Esophagus mucosa (tissue), 1 donor: ENCODE measurements around the gene ENTPD6. TPM values are rescaled to one million over a fixed set of nuclear protein-coding genes. Genes with fewer than 3 reads are reported as not detected.
"Not testable (repeated sequence)": the region's sequence is repeated elsewhere in the genome, so short reads cannot be mapped to it uniquely, and the experiment has no call there.

Experiments used
- ATAC-seq: fragments of 200-7000 bp; cut with Tn5 transposase; one replicate; pipeline ENCODE4 v1.9.1; 2020
- total RNA-seq: library from RNA; stranded (reverse); gene quantifications from one replicate; pipeline ENCODE4 v1.2.4, GENCODE V29; 2023
- donor health status: DM: yes; HTN: yes; CAD: no.

Gene ENTPD6
- total RNA-seq, 1 donor from 2014 or later, result 27.3 TPM

DNA sequence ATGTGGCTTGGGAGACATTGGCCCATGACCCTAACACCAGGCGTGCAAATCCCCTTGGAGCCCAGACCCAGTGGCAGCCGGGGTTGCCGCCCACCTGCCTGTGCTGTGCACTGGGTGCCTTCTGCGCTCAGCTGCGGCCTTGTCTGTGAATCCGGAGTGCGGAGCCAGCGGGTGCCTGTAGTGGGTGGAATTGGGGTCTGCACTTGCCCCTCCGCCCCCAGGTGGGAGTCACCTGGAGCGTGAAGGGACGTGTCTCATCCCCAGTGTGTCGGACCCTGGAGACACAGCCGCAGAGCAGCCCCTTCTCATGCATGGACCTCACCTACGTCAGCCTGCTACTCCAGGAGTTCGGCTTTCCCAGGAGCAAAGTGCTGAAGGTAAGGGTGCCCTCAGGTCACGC, 29.4 kb downstream of the ENTPD6 start:
- ATAC-seq, result no peak

DNA sequence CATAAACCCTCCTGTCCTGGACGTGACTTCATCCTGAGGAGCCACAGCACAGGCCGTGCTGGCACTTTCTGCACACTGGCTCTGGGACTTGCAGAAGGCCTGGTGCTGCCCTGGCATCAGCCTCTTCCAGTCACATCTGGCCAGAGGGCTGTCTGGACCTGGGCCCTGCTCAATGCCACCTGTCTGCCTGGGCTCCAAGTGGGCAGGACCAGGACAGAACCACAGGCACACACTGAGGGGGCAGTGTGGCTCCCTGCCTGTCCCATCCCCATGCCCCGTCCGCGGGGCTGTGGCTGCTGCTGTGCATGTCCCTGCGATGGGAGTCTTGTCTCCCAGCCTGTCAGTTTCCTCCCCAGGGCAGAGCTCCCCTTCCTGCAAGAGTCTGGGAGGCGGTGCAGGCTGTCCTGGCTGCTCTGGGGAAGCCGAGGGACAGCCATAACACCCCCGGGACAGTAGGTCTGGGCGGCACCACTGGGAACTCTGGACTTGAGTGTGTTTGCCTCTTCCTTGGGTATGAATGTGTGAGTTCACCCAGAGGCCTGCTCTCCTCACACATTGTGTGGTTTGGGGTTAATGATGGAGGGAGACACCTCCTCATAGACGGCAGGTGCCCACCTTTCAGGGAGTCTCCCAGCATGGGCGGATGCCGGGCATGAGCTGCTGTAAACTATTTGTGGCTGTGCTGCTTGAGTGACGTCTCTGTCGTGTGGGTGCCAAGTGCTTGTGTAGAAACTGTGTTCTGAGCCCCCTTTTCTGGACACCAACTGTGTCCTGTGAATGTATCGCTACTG, 30.3 kb downstream of the ENTPD6 start:
- no peak for ATAC-seq

DNA sequence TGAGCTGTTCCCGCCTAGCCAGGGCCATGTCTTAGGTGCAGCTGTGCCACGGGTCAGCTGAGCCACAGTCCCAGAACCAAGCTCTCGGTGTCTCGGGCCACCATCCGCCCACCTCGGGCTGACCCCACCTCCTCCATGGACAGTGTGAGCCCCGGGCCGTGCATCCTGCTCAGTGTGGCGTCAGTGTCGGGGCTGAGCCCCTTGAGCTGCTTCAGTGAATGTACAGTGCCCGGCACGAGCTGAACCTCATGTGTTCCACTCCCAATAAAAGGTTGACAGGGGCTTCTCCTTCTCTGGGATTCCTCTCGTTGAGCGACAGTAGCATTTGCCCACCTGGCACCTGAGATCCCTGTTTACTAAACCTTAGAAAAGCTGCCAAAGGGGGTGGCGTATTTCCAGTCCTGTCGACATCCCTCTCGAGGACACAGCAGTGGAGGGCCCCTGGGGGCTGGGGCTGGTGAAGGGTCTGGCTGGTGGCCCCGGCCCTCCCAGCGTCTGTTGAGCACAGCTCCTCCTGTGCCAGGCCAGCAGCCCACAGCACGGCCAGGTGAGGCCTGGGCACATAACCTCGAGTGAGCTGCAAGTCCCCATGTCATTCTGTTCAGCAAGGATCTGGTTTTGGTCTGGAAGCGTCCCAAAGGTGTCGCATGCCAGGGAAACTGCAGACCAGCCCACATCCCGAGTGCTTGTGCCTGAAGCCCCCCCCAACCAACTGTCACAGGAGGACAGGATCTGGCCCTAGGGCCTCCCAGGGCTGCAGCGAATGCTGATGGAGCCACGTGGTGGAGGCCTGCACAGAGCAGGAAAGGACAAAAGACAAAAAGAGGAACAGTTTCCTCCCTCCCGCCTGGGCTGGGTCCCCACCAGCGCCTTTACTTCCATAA, 31.2 kb downstream of the ENTPD6 start:
- no peak for ATAC-seq

DNA sequence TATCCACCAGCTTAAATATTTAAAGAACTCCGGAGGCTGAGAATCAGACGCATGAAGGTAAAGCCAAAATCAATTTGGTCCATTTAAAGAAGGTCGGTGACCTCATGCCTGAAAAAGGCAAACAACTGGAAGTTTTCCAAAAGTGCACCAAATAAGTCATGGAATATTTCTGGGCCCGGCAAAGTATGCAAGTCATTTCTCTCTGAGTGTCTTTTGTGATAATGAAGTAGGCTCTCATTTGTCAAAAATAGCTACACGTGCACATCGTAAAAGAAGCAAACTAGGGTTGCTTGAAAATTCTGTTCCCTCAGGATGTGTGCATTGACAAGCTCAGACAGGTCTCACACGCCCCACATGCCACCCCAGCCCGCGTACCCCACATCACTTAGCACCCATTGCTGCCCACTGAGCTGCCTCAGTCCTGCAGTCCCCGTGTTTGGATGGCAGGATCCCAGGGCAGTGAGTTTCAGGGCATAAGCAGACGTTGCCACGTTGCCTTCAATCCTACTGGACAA, 31.9 kb downstream of the ENTPD6 start:
- no peak for ATAC-seq

DNA sequence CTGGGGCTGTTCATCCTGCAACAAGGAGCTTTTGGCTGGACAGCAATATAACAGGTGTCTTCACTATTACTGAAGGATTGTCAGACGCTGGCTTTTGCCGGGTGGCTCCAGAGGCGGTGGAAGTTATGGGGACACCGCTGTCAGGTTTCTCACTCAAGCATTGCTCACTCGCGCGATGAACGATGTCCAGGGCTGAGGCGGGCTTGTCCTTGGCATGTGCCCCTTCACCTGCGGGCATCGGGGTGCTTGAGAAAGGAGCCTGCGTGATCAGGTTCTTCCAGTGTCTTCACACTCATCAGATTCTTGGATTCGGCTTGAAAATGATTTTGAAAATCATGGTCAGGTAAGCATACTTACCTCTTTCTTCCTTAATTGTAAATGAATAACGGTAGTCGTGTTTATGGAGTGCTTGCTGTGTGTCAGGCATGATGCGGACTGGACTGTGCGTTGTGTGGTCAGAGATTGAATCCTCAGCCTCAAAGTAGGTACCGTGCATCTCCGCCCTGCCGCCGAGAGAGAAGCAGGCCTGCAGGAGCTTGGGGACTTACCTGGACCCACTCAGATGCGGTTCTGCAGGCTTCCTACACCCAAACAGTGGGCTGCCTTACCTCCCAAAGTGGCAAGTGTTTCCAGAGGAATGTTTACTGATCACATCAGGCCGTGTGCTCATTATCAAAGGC, 34.1 kb downstream of the ENTPD6 start:
- no peak for ATAC-seq

DNA sequence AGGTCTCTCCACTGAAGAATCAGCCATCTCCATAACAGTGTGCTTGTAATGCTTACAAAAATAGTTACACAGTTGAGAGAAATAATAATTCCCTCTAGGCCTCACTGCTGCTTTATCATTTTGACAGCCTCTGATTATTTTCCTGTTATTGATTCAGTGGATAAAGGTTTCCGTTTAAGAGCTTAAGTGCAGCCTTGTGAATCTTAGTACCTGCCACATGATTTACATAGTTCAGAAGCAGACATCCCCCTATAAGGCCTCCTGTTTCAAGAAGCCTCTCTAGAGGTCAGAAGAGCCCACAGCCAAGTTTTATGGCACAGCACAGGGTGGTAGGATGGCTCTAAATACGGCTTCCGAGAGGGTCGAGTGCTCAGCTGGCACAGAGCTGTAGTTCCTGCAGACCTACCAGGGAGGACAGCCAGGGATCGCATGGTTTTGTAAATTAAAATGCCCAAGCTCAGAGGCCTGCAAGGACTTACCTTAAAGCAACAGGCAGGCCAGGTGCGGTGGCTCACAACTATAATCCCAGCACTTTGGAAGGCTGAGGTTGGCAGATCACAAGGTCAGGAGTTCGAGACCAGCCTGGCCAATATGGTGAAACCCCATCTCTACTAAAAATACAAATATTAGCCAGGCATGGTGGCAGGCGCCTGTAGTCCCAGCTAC, 34.8 kb downstream of the ENTPD6 start:
- ATAC-seq, result no peak

DNA sequence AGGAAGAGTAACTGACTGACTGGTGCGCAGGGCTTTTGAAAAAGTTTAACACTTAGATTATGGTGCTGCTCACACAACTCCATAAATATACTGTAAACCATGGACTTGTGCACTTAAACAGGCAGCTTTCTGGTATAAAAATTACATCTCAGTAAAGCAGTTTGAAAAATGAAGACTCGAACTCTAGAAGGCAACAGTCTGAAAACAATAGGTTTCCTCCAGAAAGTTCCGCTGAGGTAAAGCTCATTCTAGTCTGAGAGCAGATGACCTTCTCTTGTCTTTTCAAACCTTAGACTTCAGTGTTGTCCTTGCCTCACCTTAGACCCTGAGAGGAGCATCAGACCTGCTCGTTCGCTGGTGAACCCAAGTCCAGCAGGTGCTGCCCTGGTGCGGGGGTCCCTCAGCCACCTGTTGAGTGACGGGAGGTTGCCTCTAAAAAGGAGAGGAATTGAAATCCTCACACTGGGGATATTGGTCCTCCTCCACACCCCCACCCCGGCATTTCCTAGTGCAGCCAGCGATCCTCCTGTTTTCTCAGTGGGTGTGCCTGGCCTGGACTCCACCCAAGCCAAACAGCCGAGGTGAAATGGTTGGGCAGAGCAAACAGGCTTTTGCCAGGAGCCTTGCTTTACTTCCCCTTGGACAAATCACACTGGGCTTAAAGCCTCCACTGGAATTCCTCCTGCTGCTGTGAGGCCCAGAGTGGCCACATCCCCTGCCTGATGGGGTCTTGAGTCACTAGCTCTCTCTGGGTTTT, 37.7 kb downstream of the ENTPD6 start:
- peak; percentile 49 for ATAC-seq

DNA sequence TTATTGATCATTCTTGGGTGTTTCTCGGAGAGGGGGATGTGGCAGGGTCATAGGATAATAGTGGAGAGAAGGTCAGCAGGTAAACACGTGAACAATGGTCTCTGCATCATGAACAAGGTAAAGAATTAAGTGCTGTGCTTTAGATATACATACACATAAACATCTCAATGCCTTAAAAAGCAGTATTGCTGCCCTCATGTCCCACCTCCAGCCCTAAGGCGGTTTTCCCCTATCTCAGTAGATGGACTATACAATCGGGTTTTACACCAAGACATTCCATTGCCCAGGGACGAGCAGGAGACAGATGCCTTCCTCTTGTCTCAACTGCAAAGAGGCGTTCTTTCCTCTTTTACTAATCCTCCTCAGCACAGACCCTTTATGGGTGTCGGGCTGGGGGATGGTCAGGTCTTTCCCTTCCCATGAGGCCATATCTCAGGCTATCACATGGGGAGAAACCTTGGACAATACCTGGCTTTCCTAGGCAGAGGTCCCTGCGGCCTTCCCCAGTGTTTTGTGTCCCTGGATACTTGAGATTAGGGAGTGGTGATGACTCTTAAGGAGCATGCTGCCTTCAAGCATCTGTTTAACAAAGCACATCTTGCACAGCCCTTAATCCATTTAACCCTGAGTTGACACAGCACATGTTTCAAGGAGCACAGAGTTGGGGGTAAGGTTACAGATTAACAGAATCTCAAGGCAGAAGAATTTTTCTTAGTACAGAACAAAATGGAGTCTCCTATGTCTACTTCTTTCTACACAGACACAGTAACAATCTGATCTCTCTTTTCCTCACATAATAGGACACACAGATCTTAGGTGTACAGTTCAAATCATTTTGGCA, 38.7 kb downstream of the ENTPD6 start:
- ATAC-seq, result not testable (repeated sequence)

DNA sequence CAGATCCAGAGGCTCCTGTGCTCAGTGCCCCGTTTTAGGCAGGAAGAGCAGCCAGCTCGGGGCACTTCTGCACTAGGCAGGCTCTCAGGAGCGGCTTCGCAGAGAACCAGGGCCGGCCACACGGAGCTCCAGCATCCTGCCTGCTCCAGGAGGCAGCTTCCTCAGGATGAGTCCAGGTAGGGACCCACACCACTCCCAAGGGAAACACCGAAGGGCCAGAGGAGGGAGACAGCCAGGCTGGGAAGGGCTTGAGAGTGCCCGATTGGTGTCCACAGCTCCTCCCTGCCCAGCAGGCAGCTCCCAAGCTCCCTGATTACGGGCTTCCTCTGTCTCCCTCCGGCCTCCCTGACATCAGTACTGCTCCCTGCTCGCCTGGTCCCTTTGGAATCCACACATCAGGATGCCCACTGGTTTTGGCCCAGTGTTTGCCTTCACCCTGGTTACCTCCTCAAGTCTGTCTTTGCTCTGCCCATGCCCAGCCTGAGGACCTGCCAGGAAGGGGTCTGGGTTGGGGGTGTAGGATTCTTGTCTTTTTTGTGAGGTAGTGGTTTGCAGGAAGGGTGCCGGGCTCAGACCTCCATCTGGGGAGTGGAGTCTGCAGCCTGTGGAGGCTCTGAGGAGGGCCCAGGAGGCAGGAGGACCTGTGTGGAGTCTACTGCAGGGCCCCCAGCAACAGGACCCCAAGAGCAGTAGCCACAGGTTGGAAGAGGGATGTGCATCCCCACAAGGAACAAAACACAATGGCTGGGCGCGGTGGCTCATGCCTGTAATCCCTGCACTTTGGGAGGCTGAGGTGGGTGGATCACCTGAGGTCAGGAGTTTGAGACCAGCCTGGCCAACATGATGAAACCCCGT, 41.2 kb downstream of the ENTPD6 start:
- ATAC-seq, result no peak

DNA sequence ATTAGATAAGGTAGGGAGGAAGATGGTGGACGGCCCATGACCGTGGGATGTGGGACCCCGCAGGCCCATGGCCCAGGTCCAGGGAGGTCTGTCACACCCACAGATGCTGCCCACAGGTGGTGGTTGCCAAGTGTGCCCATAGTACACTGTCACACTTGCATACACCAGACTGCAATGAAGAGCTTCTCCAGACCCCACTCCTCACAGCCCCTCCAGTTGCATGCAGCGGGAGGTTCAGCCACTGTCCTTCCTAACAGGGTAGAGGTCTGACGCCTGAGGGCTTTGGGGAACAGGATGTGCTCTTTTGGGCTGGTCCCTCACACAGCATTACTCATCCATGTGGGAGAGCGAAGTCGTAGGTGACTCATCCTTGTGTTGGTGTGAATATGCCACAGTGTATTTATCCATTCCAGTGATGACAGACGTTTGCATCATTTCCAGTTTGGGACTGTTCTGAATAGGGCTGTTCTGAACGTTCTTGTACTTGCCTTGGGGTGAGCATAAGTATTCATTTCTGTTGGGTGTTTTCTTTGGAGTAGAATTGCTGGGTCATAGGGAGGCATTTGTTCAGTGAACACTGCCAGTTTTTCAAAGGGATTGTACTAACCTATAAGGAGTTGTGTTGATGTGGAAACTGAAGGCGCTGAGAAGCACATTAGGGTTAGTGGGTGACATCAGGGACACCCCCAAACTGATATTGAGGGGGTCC, 42.3 kb downstream of the ENTPD6 start:
- peak; percentile 93 for ATAC-seq

DNA sequence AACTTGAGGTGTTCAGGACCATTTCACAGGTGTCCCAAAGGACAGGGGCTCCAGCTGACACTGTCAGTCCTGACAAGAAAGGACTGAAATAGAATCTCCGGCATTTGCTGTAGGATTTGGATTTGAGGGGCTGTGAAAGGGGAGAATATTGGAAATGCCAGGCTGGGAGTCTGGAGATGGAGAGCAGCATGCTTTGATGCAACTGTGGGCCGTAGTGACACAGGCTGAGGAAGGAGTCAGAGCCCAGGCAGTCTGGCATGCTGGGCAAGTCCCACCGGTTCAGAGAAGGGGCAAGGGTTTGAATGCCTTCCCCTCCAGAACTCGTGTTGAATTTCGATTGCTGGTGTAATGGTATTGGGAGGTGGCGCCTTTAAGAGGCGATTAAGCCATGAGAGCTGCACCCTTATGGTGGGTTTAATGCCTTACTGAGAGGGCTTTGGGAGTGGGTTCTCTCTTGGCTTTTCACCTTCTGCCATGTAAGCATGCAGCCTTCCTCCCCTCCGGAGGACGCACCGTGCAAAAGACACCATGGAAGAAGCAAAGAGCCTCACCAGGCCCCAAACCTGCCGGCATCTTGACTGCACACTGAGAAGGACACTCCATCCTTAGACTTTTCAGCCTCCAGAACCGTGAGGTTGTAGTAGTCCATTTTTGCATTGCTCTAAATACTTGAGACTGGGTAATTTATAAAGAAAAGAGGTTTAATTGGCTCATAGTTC, 43.0 kb downstream of the ENTPD6 start:
- ATAC-seq, result peak; percentile 70

DNA sequence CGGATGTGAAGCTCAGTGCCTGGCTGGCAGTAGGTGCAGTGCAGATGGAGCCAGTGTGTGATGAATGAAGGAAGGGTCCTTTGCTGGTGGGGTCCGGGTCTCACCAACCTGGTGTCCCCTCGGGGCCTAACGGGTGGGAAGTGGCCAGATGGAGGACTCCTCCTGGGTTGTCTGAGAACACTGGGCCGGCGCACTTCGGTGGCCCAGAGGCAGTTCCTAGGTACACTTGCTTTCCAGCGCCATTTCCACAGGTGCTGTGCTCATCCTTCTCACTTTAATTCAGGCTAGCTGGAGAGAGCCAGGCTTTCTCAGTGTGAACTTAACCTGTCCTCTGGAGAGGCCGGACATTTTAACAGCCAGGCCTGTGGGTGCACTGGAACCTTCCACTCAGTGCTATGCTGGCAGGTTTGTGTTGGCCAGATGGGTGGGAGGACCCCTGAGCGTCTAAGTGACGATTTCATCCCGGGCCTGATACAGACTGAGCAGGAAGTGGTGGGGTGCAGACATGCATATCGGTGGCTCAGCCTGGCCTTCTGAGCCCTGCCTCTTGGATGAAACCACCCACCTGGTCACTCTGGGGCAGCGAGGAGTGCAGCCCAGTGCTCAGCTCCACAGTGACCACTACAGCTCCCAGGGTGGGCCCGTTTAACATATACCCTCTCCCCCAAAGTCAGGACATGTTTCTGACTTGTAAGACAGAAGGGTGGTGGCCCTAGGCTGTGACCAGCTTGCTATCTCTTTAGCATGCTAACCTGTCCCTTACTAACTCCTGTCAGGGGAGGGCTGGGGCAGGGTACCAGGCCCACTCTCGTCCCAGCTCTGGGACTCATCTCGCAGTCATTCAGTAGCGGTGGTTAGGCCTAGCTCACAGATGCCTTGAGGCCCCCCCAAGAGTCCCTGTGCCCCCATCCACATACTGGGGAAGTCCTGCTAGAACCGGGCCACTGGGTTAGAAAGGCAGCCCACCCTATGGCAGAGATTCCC, 44.2 kb downstream of the ENTPD6 start:
- ATAC-seq, result no peak

DNA sequence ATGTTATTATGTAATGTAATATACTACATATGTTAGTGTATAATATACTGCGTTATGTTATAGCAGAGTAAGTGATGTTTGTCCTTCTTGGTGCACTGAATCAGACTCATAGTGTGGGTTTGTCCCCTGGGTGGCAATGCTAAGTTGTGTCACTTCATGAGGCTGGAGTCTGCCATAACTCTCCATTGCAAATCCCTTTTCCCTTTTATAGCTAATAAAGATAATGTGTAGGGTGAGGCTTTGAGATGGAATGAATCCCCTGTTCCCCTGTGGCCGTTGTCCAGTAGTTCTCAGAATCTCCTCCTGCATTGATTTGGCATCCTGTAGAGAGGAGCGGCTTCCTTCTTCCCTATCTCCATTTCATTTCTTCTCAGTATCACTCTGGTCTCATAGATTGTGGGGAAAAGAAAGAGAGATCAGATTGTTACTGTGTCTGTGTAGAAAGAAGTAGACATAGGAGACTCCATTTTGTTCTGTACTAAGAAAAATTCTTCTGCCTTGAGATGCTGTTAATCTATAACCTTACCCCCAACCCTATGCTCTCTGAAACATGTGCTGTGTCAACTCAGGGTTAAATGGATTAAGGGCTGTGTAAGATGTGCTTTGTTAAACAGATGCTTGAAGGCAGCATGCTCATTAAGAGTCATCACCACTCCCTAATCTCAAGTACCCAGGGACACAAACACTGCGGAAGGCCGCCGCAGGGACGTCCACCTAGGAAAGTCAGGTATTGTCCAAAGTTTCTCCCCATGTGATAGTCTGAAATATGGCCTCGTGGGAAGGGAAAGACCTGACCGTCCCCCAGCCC, 45.5 kb downstream of the ENTPD6 start:
- not testable (repeated sequence) for ATAC-seq

DNA sequence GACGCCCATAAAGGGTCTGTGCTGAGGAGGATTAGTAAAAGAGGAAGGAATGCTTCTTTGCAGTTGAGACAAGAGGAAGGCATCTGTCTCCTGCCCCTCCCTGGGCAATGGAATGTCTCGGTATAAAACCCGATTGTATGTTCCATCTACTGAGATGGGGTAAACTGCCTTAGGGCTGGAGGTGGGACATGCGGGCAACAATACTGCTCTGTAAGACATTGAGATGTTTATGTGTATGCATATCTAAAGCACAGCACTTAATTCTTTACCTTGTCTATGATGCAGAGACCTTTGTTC, 46.1 kb downstream of the ENTPD6 start:
- not testable (repeated sequence) for ATAC-seq

DNA sequence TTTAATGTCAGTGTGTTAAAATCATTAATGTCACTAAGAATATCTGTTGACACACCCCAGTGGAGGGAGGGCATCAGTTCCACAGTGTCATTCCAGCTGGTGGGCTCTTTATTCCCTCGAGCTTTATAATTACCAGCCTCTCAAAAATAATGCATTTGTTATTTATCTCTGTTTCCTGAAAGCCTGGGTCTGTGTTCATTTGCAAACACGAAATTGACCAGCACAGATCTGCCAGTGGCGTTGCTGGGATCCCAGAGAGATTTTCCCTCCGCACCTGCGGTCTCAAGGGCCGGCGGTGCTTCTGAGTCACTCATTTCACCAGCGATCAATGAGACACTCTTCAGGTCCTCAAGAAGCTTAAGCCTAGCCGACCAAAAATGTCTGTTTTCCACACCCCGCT, 46.7 kb downstream of the ENTPD6 start:
- no peak for ATAC-seq

DNA sequence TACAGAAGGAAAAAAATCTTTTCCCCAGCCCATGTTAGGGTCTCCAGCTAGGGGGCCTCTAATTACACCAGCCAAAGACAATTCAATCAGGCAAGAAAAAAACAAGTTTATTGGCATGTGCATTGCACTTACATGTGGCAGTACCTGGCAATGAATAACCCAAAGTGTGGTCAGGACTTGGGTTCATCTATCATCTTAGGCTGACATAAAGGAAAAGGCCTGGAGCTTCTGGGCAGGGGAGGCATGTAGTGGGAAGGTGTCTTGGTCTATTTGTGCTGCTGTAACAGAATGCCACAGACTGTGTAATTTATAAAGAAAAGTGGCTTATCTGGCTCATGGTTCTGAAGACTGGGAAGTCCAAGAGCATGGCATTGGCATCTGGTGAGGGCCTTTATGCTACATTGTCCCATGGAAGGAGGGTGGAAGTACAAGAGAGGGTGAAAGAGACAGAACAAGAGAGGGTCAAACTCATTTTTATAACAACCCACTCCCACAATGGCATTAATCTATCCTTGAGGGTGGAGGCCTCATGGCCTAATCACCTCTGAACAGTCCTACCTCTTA, 48.0 kb downstream of the ENTPD6 start:
- ATAC-seq, result no peak
